ENCODE results near the gene CCSER1.
"Not testable (repeated sequence)": the region's sequence is repeated elsewhere in the genome, so short reads cannot be mapped to it uniquely, and the experiment has no call there.

Gene CCSER1

DNA sequence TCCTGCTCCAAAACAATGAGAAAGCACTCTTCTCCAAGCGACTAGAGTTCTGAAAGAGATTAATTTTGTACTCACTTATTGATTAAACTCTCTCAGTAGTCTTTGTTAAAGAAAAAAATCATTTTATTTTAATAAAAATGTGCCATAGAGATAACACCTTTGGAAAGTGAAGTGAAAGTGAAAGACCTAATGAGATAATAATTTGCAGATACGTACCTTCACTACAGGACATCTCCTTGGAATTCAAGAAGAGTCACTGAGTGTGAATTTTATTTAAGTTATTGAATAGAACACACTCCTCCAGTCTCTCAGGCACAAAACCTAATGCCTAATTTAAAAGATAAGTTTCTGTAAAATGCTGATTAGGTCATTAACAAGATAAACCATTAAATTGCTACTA is 1106.0 kb downstream of the CCSER1 start:
- DNase-seq (ENCODE audit: low read depth), result no peak
- TF ChIP-seq, protein P1, sequence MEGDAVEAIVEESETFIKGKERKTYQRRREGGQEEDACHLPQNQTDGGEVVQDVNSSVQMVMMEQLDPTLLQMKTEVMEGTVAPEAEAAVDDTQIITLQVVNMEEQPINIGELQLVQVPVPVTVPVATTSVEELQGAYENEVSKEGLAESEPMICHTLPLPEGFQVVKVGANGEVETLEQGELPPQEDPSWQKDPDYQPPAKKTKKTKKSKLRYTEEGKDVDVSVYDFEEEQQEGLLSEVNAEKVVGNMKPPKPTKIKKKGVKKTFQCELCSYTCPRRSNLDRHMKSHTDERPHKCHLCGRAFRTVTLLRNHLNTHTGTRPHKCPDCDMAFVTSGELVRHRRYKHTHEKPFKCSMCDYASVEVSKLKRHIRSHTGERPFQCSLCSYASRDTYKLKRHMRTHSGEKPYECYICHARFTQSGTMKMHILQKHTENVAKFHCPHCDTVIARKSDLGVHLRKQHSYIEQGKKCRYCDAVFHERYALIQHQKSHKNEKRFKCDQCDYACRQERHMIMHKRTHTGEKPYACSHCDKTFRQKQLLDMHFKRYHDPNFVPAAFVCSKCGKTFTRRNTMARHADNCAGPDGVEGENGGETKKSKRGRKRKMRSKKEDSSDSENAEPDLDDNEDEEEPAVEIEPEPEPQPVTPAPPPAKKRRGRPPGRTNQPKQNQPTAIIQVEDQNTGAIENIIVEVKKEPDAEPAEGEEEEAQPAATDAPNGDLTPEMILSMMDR (IDR thresholded peaks at IDR 0.05; ENCODE audit: control insufficient read depth, insufficient read depth, low read depth, low read length, missing control alignments), result no peak
- H3K4me3 ChIP-seq (ENCODE audit: control insufficient read depth, low read depth, low read length), result no peak overlapping the region

GRCh38 chr4:91243132-91243531 is 1115.9 kb downstream of the CCSER1 start:
- H3K4me3 ChIP-seq (ENCODE audit: control insufficient read depth, low read depth, low read length), result no peak overlapping the region
- no peak for DNase-seq (ENCODE audit: low read depth)
- TF ChIP-seq, protein P1 (IDR thresholded peaks at IDR 0.05; ENCODE audit: control insufficient read depth, insufficient read depth, low read depth, low read length, missing control alignments), result no peak

DNA sequence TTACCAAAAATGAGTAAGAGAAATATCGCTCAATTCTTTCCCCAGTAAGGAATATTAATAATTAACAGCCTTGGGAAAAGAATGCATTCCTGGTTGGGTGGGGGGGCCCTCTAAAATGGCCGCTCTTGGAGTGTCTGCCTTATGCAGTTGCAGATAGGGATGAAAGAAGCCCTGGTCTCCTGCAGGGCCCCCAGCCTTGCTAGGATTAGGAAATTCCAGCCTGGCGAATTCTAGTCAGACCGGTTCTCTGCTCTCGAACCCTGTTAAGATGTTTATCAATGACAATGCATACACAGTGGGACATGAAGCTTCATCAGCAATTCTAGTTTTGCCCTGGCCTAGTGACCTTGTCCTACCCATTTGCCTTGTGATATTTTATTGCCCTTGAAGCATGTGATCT is 1128.8 kb downstream of the CCSER1 start:
- no peak for DNase-seq (ENCODE audit: low read depth)
- TF ChIP-seq, protein P1 (IDR thresholded peaks at IDR 0.05; ENCODE audit: control insufficient read depth, insufficient read depth, low read depth, low read length, missing control alignments), result no peak
- no peak overlapping the region for H3K4me3 ChIP-seq (ENCODE audit: control insufficient read depth, low read depth, low read length)

- DNase-seq (ENCODE audit: low read depth), result no peak
- TF ChIP-seq, protein P1 (IDR thresholded peaks at IDR 0.05; ENCODE audit: control insufficient read depth, insufficient read depth, low read depth, low read length, missing control alignments), result no peak
- H3K4me3 ChIP-seq (ENCODE audit: control insufficient read depth, low read depth, low read length), result no peak overlapping the region
Measured at GRCh38 chr4:91256751-91257150, 1129.6 kb downstream of the CCSER1 start.

DNA sequence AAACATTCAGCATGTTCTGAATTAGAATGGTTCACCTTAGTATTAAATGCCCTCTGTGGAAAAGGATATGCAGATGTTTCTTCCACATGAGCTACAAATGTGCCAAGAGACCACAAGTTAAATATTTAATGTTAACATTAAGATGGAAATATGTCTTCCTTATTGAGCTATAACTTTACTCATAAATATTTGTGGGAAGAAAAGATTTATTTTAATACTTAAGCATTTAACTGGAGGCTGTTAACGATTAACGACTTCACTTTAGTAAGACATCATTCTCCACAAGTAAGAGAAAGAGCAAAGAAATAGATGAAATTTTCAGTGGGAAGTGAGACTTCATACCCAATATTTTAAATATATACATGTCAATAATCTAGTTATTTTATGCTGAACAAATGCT is 1130.5 kb downstream of the CCSER1 start:
- H3K4me3 ChIP-seq (ENCODE audit: control insufficient read depth, low read depth, low read length), result no peak overlapping the region
- TF ChIP-seq, protein P1 (IDR thresholded peaks at IDR 0.05; ENCODE audit: control insufficient read depth, insufficient read depth, low read depth, low read length, missing control alignments), result no peak
- no peak for DNase-seq (ENCODE audit: low read depth)

GRCh38 chr4:91258326-91258725 is 1131.1 kb downstream of the CCSER1 start:
- TF ChIP-seq, protein P1 (IDR thresholded peaks at IDR 0.05; ENCODE audit: control insufficient read depth, insufficient read depth, low read depth, low read length, missing control alignments), result no peak
- DNase-seq (ENCODE audit: low read depth), result no peak

DNA sequence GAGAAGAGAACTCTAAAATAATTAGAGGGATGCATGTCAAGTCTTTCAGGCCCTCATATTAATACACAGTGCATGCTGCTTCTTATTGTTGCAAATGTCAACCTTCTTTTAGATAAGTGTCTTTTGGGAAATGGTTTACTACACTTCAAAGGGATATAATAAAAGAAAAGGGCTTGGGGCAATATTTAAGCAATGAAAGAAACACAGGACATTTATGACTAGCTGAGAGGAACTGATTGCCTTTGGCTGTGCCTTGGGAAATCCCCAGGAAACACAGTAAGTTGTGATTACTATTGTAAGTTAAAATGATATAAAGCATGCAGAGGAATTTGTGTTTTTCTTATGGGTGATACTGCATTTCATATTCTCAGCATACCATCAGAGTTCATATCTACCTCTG is 1140.3 kb downstream of the CCSER1 start:
- TF ChIP-seq, protein P1 (IDR thresholded peaks at IDR 0.05; ENCODE audit: control insufficient read depth, insufficient read depth, low read depth, low read length, missing control alignments), result no peak
- DNase-seq (ENCODE audit: low read depth), result no peak
- no peak overlapping the region for H3K4me3 ChIP-seq (ENCODE audit: control insufficient read depth, low read depth, low read length)

More at GRCh38 chr4:91258326-91258725, 1131.1 kb downstream of the CCSER1 start:
- H3K4me3 ChIP-seq (ENCODE audit: control insufficient read depth, low read depth, low read length), result no peak overlapping the region

DNA sequence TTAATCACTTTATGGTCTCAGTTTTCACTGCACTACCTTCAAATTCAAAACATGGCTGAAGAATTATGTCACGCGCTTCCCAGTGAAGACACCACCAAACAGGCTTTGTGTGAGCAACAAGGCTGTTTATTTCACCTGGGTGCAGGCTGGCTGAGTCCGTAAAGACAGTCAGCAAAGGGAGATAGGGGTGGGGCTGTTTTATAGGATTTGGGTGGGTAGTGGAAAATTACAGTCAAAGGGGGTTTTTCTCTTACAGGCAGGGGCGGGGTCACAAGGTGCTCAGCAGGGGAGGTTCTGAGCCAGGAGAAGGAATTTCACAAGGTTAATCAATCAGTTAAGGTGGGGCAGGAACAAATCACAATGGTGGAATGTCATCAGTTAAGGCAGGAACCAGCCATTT is 1141.3 kb downstream of the CCSER1 start:
- H3K4me3 ChIP-seq (ENCODE audit: control insufficient read depth, low read depth, low read length); DNase-seq (ENCODE audit: low read depth): not testable (repeated sequence)
